GM13977 (cell line): Measurements from ENCODE around the gene WDR36.

Experiments
- DNase-seq: peaks from one replicate; pipeline ENCODE4 v3.0.0; 2012; ENCODE audit warnings: low spot score
- CTCF ChIP-seq: IDR thresholded peaks from 2 replicates; pipeline ENCODE4 v1.5.1; 2012; ENCODE audit warnings: mild to moderate bottlenecking, control low read depth; ENCODE audit not compliant: insufficient read depth; ENCODE audit errors: extremely low read depth, missing control alignments
- in situ Hi-C: fragments of 300-500 bp; cut with MboI; formaldehyde crosslinking; loops from one replicate; pipeline ENCODE4 v1.12.0; 2022; ENCODE audit warnings: low sequenced_read_pairs, low pct_unique_long_range_greater_than_20kb, mixed read lengths, inconsistent platforms; ENCODE audit not compliant: unreplicated experiment

Gene WDR36

GRCh38 chr5:111092062-111092853 is at the start of gene WDR36:
TSS of gene WDR36 (plus strand) at chr5:111092348. CDS start at chr5:111092457, 109 bp downstream.
- no peak for TF ChIP-seq CTCF
- peak; percentile 77 for DNase-seq
- in situ Hi-C loops, result no loop called here

- DNase-seq, result no peak
- no peak for TF ChIP-seq CTCF
- in situ Hi-C loops, result no loop called here
Observed at GRCh38 chr5:111043712-111044506, 48.2 kb upstream of the WDR36 start.

GRCh38 chr5:111058064-111058463 is 34.1 kb upstream of the WDR36 start:
- DNase-seq, result no peak
- in situ Hi-C loops, result no loop called here
- TF ChIP-seq CTCF, result no peak

- in situ Hi-C loops, result no loop called here
- DNase-seq, result no peak
- TF ChIP-seq CTCF, result no peak
Observed at GRCh38 chr5:111060169-111060568, 32.0 kb upstream of the WDR36 start.

GRCh38 chr5:111061618-111062017 is 30.5 kb upstream of the WDR36 start:
- no peak for TF ChIP-seq CTCF
- in situ Hi-C loops, result no loop called here
- DNase-seq, result no peak

- DNase-seq, result peak; percentile 36
- in situ Hi-C loops, result no loop called here
- TF ChIP-seq CTCF, result peak; percentile 51
Observed at GRCh38 chr5:111063709-111064322, 28.3 kb upstream of the WDR36 start.
